GM21390 (cell line): ENCODE results near the gene GABARAPL2.

ENCODE experiments used
- ATAC-seq: cut with Tn5 transposase; IDR thresholded peaks from one replicate; pipeline ENCODE4 v1.9.1; 2021; ENCODE audit not compliant: unreplicated experiment

GABARAPL2 gene

GRCh38 chr16:75552951-75553350, 13.2 kb upstream of the GABARAPL2 start:
- no peak for ATAC-seq

GRCh38 chr16:75555213-75555706, 10.9 kb upstream of the GABARAPL2 start:
- peak; percentile 17 for ATAC-seq

GRCh38 chr16:75555707-75556430, 10.3 kb upstream of the GABARAPL2 start, which contains the start of gene TMEM231:
Gene TMEM231, minus strand, starts transcription at chr16:75556252. Its CDS starts 43 bp downstream, at chr16:75556209.
- ATAC-seq, result peak; percentile 97

GRCh38 chr16:75556431-75556950, 9.7 kb upstream of the GABARAPL2 start:
- ATAC-seq, result no peak

DNA sequence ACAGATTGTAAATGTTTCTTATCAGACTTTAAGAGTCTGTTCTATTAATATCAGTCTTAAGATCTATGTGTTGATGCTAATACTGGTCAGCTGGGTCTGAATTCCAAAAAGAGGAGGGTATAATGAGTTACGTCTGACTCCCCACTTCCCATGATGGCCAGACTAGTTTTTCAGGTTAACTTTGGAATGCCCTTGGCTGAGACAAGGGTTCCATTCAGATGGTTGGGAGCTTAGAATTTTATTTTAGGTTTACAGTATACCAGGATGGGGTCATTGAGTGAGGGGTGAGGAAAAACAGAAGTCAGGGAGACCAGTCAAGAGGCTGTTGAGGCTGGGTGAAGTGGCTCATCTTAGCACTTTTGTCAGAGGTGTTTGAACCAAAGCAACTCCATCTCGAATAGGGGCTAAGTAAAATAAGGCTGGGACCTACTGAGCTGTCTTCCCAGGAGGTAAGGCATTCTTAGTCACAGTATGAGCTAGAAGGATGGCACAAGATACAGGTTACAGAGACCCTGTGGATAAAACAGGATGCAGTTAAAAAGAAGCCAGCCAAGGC, 7.3 kb upstream of the GABARAPL2 start:
- no peak for ATAC-seq

GRCh38 chr16:75559564-75560372, 6.4 kb upstream of the GABARAPL2 start:
- ATAC-seq, result no peak

- peak; percentile 9 for ATAC-seq
Measured at GRCh38 chr16:75565640-75566039, 539 bp upstream of the GABARAPL2 start.

GRCh38 chr16:75566758-75567255, 628 bp downstream of the GABARAPL2 start:
- peak; percentile 2 for ATAC-seq

GRCh38 chr16:75567911-75568310, 1.7 kb downstream of the GABARAPL2 start:
- no peak for ATAC-seq

- no peak for ATAC-seq
Measured at GRCh38 chr16:75570396-75571065, 4.4 kb downstream of the GABARAPL2 start.

GRCh38 chr16:75572864-75573542, 6.8 kb downstream of the GABARAPL2 start:
- no peak for ATAC-seq

DNA sequence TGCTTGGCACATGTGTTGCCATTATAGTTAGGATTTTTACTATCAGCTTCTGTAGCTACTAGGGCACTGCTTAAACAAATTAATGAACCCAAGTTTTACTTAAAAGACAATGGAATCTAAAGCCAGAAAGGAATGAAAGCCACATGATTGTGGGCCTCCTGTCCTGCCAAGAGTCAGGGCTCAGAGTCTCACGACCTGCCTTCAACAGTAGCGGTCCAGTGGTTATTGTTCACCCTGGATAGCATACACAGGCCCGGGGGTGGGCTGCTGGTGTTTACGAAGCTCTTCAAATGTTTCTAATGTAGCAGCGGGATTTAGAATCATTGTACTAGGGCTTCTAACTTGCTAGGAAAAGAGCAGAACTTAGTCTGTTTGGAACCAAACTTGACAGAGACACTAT, 7.8 kb downstream of the GABARAPL2 start:
- no peak for ATAC-seq

GRCh38 chr16:75575958-75576357, 9.8 kb downstream of the GABARAPL2 start:
- no peak for ATAC-seq

- peak; percentile 58 for ATAC-seq
Measured at GRCh38 chr16:75576384-75576811, 10.2 kb downstream of the GABARAPL2 start.

- ATAC-seq, result no peak
Measured at GRCh38 chr16:75578212-75578611, 12.0 kb downstream of the GABARAPL2 start.

GRCh38 chr16:75578725-75579124, 12.5 kb downstream of the GABARAPL2 start:
- no peak for ATAC-seq

GRCh38 chr16:75579281-75579834, 13.2 kb downstream of the GABARAPL2 start:
- ATAC-seq, result no peak

DNA sequence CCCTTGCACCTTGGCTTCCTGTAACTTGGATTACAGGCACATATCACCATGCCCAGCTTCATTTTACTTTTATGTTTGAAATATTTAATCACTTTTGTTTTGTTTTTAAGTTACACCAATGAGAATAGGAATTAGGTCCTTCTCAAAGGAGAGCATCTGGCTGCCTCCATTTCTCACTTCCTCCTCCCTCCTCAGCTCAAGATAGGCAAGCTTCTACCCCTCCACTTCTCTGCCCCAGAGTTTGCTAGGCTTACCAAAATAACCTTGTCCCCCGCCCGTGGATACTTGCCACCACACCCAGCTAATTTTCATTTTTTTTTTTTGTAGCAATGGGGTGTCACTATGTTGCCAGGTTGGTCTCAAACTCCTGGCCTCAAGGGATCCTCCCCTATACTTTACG, 17.9 kb downstream of the GABARAPL2 start:
- ATAC-seq, result peak; percentile 71

- ATAC-seq, result no peak
Measured at GRCh38 chr16:75588716-75589115, 22.5 kb downstream of the GABARAPL2 start.

GRCh38 chr16:75589306-75589705, 23.1 kb downstream of the GABARAPL2 start:
- no peak for ATAC-seq
